ENCODE results near the gene NECTIN2.
"Not testable (repeated sequence)": the region's sequence is repeated elsewhere in the genome, so short reads cannot be mapped to it uniquely, and the experiment has no call there.

The NECTIN2 gene

GRCh38 chr19:44908836-44909261 is 62.8 kb downstream of the NECTIN2 start:
- DNase-seq (ENCODE audit: low read depth): no peak

GRCh38 chr19:44909775-44910174 is 63.7 kb downstream of the NECTIN2 start:
- no peak for DNase-seq (ENCODE audit: low read depth)

GRCh38 chr19:44911896-44912295 is 65.8 kb downstream of the NECTIN2 start:
- not testable (repeated sequence) for DNase-seq (ENCODE audit: low read depth)

GRCh38 chr19:44912854-44913253 is 66.8 kb downstream of the NECTIN2 start:
- no peak for DNase-seq (ENCODE audit: low read depth)

DNA sequence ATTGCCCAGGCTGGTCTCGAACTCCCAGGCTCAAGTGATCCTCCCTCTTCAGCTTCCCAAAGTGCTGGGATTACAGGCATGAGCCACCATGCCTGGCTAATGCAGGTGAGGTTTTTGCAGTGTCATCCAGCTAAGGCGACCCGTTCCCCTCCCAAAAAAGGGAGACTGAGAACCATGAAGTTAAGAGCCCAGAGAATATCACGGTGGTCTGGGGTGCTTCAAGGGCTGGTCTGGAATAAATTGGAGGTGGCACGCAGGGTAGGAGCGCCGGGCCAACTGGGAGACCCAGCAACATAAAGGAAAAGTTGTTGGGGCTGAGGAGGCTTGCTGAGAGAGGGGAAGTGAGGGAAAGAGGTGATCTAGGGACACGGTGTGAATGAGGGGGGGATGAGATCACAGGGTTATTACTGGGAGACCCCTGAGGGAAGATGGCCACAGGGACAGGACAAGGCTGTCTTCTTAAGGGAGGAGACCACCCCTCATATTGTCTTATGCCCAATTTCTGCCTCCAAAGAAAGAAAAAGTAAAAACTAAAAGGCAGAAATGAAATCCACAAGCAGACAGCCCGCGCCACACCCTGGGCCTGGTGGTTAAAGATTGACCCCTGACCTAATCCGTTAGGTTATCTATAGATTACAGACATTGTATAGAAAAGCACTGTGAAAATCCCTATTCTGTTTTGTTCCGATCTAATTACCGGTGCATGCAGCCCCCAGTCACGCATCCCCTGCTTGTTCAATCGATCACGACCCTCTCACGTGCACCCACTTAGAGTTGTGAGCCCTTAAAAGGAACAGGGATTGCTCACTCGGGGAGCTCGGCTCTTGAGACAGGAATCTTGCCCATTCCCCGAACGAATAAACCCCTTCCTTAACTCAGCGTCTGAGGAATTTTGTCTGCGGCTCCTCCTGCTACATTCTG is 67.7 kb downstream of the NECTIN2 start:
- DNase-seq (ENCODE audit: low read depth): not testable (repeated sequence)

DNA sequence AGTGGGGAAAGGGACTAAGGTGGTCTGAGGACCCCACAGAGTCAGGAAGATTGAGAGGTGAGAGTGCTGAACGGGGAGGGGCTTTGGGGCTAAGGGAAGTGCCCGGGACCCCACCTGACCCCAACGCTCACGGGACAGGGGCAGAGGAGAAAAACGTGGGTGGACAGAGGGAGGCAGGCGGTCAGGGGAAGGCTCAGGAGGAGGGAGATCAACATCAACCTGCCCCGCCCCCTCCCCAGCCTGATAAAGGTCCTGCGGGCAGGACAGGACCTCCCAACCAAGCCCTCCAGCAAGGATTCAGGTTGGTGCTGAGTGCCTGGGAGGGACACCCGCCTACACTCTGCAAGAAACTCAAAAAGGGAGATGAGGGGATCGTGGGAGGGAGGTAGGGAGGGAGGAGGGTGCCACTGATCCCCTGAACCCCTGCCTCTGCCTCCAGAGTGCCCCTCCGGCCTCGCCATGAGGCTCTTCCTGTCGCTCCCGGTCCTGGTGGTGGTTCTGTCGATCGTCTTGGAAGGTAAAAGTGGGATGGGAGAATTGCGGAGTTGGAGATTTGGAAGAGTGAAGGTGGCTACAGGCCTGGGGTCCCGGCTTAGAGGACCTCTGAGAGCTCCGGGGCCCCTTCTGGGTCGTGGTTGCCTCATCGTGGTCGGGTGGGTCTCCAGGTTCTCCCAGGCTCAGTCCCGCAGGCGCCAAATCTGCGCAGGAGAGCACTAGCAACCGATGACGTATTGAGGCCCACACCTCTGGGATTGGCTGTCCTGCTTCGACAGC is 68.5 kb downstream of the NECTIN2 start, which contains the start of gene APOC1:
Gene APOC1 (plus strand): TSS at position 176 of the 774 bp plus-strand sequence. CDS start 284 bp downstream, at position 460.
- DNase-seq (ENCODE audit: low read depth): peak; percentile 84

GRCh38 chr19:44924243-44924725 is 78.2 kb downstream of the NECTIN2 start:
- no peak for DNase-seq (ENCODE audit: low read depth)

GRCh38 chr19:44925114-44925891 is 79.2 kb downstream of the NECTIN2 start:
- DNase-seq (ENCODE audit: low read depth): peak; percentile 35

GRCh38 chr19:44926245-44927077 is 80.4 kb downstream of the NECTIN2 start:
- not testable (repeated sequence) for DNase-seq (ENCODE audit: low read depth)

DNA sequence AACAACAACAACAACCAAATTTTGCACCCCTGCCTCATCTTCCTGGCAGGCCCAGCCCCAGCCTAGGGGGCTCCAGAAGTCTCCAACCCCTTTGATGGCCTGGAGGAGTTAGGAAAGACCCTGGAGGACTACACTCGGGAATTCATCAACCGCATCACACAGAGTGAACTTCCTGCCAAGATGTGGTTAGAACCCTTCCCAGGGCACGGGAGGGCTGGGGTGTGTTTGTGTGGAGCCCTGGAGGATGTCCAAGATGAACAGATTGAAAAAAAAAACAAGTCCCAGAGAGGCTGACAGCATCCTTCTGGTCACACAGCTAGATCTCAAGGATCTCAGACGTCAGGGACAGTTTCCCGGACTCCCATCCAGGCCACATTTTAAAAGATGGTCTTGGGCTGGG is 81.6 kb downstream of the NECTIN2 start:
- no peak for DNase-seq (ENCODE audit: low read depth)

- no peak for DNase-seq (ENCODE audit: low read depth)
Observed at GRCh38 chr19:44930088-44930487, 84.0 kb downstream of the NECTIN2 start.

DNA sequence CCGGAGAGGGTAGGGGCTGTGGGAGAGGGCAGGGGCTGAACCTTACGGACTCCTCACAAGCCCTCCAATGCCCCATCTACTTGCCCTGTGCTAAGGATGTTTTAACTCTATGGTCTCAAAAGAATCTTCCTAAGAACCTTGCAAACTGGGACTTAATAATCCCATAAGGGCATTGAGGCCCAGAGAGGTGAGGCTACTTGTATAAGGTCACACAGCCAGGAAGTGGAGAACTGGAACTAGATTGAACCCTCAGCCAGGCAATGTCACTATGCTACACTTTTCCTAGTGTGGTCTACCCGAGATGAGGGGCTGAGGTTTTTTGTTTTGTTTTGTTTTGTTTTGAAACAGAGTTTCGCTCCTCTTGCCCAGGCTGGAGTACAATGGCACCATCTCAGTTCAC is 85.4 kb downstream of the NECTIN2 start:
- no peak for DNase-seq (ENCODE audit: low read depth)
